Measurements from ENCODE around the gene PPEF1.

- TF ChIP-seq ARNT (IDR thresholded peaks at IDR 0.05): no peak
- no peak for TF ChIP-seq FOXM1 (IDR thresholded peaks at IDR 0.05; ENCODE audit: borderline replicate concordance)
- TF ChIP-seq PKNOX1 (IDR thresholded peaks at IDR 0.05): no peak
- TF ChIP-seq BHLHE40 (IDR thresholded peaks at IDR 0.05; ENCODE audit: borderline replicate concordance): no peak
- TF ChIP-seq ELF4 (IDR thresholded peaks at IDR 0.05): no peak
- TF ChIP-seq FOXA1 (IDR thresholded peaks at IDR 0.05): no peak
- no peak for TF ChIP-seq SUZ12 (IDR thresholded peaks at IDR 0.05)
Observed at GRCh38 chrX:18871161-18871890, 163.9 kb downstream of the PPEF1 start.
